ENCODE data around the gene CAP2. TPM values are rescaled to one million over a fixed set of nuclear protein-coding genes. Genes with fewer than 3 reads are reported as not detected.

Gene CAP2
- total RNA-seq (100 to 1,000 TPM in 7 of 9 donors, 10 to 100 TPM in 2; 70.8 to 187 (median 143) TPM), polyA plus RNA-seq (10 to 100 TPM; 61.3 to 80.8 TPM)
- long read RNA-seq, donor 1, transcript CAP2-201 (13 exons, 3,316 nt): major isoform, 149 of 193 reads
- long read RNA-seq, donor 1, partial matches to known transcripts: 19 of 193 reads
- long read RNA-seq, donor 1, other reads (novel, unspliced or antisense): 23 of 193 reads
- long read RNA-seq, donor 2, transcript CAP2-201 (13 exons, 3,316 nt): major isoform, 532 of 650 reads
- long read RNA-seq, donor 2, transcript CAP2-202 (12 exons, 1,812 nt): minor isoform, 11 of 650 reads
- long read RNA-seq, donor 2, partial matches to known transcripts: 80 of 650 reads
- long read RNA-seq, donor 2, other reads (novel, unspliced or antisense): 24 of 650 reads
- long read RNA-seq, donor 3, transcript CAP2-201 (13 exons, 3,316 nt): major isoform, 137 of 178 reads
- long read RNA-seq, donor 3, partial matches to known transcripts: 34 of 178 reads
- long read RNA-seq, donor 3, other reads (novel, unspliced or antisense): 4 of 178 reads

GRCh38 chr6:17392978-17393891 lies at the start of gene CAP2:
TSS of gene CAP2 (plus strand) at chr6:17393595. CDS start at chr6:17421556, 27,961 bp downstream.
- H3K27me3 ChIP-seq: peaks cover 0 to 29% (median 0%) of the 10 kb centered on the region in 9 donors
- H3K27ac ChIP-seq: peak within 1 kb of the TSS; percentile 46 to 93 (median 84)
- H3K4me3 ChIP-seq: peak within 1 kb of the TSS; percentile 39 to 88 (median 62)
- TF ChIP-seq CTCF (IDR thresholded peaks at IDR 0.05) (no peak), POLR2A (IDR thresholded peaks at IDR 0.05) (peak in 1 of 2 donors; percentile 51)
- peak; percentile 72 to 86 (median 78) for DNase-seq
- peaks cover 0 to 10% (median 0%) of the 10 kb centered on the region in 12 donors for H3K9me3 ChIP-seq
- ATAC-seq: peak; percentile 89 to 97 (median 96)
- intact Hi-C loops (cut with DNase I): loop anchor here in 6 of 10 donors (5.0 to 10.0 kb wide), 6 partner anchors 72 to 106 kb away; no protein-coding TSS in a partner anchor
- H3K36me3 ChIP-seq: no peaks in the 10 kb centered on the region
- WGBS, 4 donors: 2 to 4% (median 3%) methylated on average over 25 to 42 of the region's 42 CpGs
- peaks cover 0 to 7% (median 2%) of the 10 kb centered on the region in 12 donors for H3K4me1 ChIP-seq

- no peaks in the 10 kb centered on the region for H3K27me3 ChIP-seq
- ATAC-seq: no peak
- no peak overlapping the region for H3K4me3 ChIP-seq
- WGBS, 4 donors: 40 to 63% (median 55%) methylated on average over 2 of the region's 2 CpGs
- no peaks in the 10 kb centered on the region for H3K9me3 ChIP-seq
- H3K4me1 ChIP-seq: no peaks in the 10 kb centered on the region
- DNase-seq: no peak
- H3K36me3 ChIP-seq: no peaks in the 10 kb centered on the region
- intact Hi-C loops (cut with DNase I): no loop called here
- no peak overlapping the region for H3K27ac ChIP-seq
- TF ChIP-seq CTCF (IDR thresholded peaks at IDR 0.05) (no peak), POLR2A (IDR thresholded peaks at IDR 0.05) (no peak)
Observed at GRCh38 chr6:17347012-17347411, 46.4 kb upstream of the CAP2 start.

- WGBS, 4 donors: 81 to 93% (median 84%) methylated on average over 2 of the region's 2 CpGs
- Histone ChIP-seq H3K4me1 (no peaks in the 10 kb centered on the region), H3K27ac (no peak overlapping the region), H3K36me3 (no peaks in the 10 kb centered on the region), H3K9me3 (no peaks in the 10 kb centered on the region), H3K4me3 (no peak overlapping the region), H3K27me3 (no peaks in the 10 kb centered on the region)
- DNase-seq (no peak), ATAC-seq (no peak)
- intact Hi-C loops (cut with DNase I): no loop called here
- TF ChIP-seq POLR2A (IDR thresholded peaks at IDR 0.05): no peak
- TF ChIP-seq CTCF (IDR thresholded peaks at IDR 0.05): no peak
Observed at GRCh38 chr6:17349427-17349826, 44.0 kb upstream of the CAP2 start.
